Kidney tubule cell (primary cell): ENCODE results near the gene PLXDC1.
"Not testable (repeated sequence)": the region's sequence is repeated elsewhere in the genome, so short reads cannot be mapped to it uniquely, and the experiment has no call there.

Experiments
- DNase-seq: peaks from one replicate; pipeline ENCODE4 v3.0.0-alpha.2; 2018; ENCODE audit warnings: low spot score

Gene PLXDC1

GRCh38 chr17:39155654-39156053, 4.2 kb upstream of the PLXDC1 start:
- no peak for DNase-seq

DNA sequence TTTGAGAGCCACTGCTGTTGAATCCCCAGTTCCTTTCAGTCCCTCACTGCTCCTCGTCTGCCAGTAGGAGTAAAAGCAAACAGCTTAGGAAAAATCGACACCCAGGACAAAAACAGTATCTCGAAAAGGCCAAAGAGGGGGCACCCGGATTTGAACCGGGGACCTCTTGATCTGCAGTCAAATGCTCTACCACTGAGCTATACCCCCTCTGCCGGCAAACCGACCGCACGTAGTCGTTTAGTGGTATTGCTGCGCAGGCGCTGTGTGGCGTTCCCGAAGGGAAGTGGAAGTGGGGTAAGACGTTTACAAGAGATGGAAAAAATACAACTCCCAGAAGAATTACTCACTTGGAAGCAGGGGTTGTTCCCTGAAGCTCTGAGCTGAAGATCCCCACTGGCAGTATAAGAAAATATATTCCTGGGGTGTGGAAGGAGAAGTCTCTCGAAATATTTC, 2.2 kb upstream of the PLXDC1 start:
- DNase-seq = peak; percentile 91

DNA sequence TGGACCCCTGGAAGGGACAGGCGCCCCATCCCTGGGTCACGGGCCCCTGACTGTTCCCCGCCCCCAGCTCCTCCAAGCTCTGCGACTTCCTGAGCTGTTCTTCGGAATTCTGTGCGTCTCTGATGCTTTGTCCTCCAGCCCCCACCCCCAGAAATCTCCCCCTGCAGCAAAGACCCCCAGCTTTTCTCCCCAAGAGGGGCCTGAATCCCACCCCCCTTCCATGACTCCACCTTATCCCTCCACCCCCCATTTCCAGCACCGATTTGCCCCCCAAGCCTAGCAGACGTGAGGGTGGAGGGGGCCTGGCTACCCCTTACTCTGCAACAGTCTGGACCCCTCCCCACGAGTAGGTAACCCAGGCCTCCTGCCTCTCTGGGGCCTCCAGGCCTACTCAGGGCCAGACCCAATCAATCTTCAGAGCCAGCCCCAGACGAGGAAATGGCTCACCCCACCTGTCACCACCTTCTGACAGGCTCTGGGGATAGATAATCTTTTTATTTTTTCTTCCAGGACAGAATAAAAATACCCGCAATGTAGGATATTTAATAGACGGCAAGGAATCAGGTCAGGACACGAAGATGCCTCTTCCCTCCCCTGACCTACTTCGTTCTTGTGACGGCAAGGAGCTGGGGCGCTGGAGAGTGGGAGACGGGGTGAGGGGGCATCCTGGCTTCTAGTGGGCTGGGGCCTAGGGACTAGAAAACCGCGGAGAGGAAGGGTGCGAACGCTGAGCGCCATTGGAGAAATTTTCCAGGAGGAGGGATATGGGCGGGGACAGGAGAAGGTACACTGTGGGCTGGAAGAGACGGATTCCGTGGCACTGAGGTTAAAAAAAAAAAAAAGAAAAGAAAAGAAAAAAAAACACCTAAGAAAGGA, 744 bp upstream of the PLXDC1 start:
- DNase-seq = no peak

DNA sequence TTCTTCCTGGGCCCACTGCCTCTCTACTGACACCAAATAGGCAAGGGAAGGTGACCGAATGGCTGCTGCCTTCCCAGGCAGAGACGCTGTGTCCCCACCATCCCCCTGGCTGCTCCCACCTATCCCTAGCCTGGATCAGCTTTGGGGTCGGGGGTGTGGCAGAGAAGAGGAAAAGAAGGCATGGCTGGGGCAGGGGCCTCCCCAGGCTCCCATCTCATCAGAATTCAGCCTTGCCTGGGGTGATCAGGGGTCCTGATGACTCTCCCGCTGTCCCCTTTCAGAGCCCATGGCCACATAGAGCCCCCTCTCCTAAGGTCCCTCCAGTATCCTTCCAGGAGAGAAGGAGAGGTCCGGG, 665 bp downstream of the PLXDC1 start:
- DNase-seq = no peak

DNA sequence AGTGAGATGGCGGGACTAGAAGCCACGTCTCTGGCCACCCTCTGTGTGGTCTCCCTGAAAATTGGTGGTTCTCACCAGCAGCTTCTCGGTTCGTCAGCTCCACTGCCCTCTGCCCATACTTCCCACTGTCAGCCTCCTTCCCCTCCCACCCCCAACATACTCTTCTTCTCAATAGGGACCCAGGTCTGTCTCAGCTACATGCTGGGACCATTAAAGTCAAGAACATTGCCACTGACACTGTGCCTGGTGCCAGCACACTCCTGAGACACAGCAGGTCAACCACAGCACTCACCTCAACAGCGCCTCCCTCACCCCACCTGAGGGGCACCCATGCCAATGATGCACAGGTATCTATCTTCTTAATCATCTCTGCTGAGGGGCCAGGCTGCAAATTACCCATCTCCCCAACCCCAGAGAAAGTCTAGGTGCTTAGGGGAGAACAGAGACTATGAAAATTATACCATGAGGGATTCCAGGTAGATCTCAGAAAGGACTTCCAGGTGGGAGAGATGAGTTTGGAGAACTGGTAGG, 1.3 kb downstream of the PLXDC1 start:
- no peak for DNase-seq

DNA sequence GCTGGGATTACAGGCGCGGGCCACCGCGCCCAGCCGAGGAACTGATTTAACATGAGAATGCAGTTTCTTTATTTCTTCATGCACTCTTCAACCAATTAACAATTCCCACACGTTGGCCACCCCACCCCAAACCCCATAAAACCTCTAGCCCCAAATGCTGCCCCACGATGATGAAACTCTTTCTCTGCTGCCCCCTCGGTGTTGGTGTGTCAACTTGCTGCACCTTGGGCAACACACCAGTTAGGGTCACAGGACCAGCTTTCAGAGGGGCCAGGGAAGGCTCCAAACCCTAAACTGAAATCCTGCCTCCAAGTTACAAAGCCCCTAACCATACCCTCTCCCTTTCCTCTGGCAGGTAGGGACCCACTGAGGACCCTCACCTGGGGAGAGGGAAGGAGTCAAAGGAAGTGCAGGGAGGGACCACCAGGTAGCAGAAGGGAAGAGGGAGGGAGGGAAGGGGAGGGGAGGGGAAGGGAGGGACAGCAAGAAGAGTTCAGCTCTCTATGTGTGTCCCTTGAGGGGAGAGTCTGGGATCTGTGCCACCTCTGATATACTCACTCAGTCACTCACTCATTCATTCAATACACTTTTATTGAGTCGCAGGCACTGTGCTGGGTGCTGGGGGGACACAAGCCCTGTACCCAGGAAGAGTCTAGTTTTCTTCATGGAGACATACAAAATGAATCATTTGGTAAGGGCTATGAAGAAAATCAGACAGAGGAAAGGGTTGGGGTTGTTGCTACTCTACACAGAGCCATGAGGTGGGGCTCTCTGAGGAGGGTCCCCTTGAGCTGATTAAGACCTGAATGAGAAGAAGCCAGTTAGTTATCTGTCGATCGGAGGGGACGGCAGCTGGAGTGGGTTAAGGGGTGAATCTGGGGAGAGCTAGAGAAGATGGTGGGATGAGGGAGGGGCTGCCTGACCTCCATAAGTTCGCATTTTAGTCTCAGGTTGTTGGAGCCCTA, 3.9 kb downstream of the PLXDC1 start:
- no peak for DNase-seq

- no peak for DNase-seq
These were observed 5.2 kb downstream of the PLXDC1 start for GRCh38 chr17:39146273-39146672.

DNA sequence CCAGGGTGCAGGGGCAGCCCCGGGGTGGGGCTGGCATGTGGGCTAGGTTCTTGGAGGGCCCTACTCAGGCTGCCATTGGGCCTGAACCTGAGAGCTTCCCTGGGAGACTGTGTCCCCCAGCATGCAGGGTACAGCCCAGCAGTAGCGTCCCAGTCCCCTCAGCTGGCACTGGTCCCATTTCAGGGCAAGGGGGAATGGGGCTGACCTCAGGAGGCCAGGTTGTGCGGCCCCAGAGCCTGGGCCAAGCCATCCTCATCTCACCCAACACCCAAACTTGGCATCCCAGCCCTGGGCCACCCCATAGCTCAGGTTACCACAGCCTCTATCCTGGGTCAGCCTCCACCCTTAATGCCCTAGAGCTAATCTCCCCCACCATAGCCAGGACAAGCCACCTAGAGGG, 6.3 kb downstream of the PLXDC1 start:
- no peak for DNase-seq

DNA sequence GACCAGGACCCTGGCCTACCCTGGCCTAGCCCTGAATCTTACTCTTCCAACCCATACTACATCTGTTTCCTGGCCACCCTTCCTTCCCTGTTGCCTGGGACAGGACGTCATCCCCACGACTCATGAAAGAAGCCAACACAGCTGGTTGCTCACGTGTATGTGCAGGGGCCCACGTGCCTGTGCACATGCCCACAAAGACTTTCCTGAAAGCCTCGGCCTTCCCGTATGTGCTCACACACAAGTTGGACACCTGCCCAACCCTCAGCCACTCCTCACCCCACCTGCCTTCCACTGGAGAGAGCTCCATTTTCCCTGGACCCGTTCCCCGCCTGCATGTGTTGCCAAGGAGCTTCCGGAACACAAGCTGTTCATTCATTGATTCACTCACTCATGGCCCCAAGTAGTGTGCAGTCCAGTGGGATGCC, 7.0 kb downstream of the PLXDC1 start:
- peak; percentile 84 for DNase-seq

- DNase-seq = no peak
These were observed 7.8 kb downstream of the PLXDC1 start for GRCh38 chr17:39143552-39144093.

- no peak for DNase-seq
These were observed 9.3 kb downstream of the PLXDC1 start for GRCh38 chr17:39141915-39142664.

DNA sequence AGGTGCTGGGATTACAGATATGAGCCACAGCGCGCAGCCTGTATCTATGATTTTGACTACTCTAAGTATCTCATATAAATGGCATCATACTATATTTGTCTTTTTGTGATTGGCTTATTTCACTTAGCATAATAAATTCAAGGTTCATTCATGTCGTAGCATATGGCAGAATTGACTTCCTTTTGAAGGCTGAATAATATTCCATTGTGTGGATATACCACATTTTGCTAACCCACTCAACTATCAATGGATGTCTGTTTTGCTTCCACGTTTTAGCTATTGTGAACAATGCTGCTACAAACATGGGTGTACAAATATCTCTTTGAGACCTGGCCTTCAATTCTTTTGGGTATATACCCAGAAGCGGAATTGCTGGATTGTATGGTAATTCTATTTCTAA, 10.1 kb downstream of the PLXDC1 start:
- no peak for DNase-seq

GRCh38 chr17:39139561-39139960, 11.9 kb downstream of the PLXDC1 start:
- no peak for DNase-seq

- DNase-seq = peak; percentile 73
These were observed 12.3 kb downstream of the PLXDC1 start for GRCh38 chr17:39139161-39139511.

GRCh38 chr17:39138431-39139160, 12.8 kb downstream of the PLXDC1 start:
- no peak for DNase-seq

GRCh38 chr17:39134878-39135277, 16.6 kb downstream of the PLXDC1 start:
- DNase-seq = no peak

DNA sequence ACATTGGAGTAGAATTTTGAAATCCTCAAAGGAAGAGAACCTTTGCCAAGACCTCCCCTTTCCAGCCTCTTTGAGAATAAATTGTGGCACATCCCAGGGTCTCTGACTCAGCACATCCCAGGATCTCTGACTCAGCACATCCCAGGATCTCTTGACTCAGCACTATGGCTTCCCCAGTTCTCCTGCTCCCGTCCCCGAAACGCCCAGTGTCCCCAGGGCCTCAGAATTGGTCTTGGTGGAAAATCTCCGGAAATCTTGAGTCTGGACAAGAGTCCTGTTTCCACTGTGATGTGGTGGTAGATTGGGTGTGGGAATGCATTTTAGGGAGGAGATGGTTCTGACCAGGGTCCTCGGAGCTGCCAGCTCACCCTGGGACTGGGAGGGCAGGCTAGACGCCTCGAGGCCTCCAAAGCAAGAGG, 19.2 kb downstream of the PLXDC1 start:
- peak; percentile 44 for DNase-seq

DNA sequence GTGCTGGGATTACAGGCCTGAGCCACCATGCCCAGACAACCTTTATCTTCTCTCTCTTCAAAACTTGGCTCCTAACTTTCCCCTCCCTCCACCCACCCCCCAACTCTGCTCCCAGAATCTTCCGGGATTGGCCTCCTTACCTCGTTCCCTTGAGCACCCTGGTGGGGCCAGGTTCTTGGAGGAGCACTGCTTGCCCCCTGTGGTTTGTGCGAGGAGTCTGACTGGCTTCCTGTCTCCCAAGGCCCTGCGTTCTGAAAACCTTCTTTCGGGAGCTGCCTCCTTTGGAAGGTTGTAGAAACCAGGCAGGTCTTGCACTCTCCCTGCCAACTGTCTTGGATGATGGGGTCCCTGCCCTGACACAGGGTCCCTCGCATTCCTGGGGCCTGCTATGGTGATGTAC, 19.8 kb downstream of the PLXDC1 start:
- DNase-seq = no peak

DNA sequence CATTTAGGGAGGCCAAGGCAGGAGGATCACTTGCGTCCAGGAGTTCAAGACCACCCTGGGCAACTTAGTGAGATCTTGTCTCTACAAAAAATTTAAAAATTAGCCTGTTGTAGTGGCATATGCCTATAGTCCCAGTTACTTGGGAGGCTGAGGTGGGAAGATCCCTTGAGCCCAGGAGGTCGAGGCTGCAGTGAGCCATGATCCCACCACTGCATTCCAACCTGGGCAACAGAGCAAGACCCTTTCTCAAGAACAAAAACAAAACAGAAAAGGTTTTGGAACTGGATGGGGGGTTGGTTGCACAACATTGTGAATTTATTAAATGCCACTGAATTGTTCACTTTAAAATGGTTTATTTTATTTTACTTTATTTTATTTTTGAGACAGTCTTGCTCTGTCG, 21.2 kb downstream of the PLXDC1 start:
- no peak for DNase-seq

DNA sequence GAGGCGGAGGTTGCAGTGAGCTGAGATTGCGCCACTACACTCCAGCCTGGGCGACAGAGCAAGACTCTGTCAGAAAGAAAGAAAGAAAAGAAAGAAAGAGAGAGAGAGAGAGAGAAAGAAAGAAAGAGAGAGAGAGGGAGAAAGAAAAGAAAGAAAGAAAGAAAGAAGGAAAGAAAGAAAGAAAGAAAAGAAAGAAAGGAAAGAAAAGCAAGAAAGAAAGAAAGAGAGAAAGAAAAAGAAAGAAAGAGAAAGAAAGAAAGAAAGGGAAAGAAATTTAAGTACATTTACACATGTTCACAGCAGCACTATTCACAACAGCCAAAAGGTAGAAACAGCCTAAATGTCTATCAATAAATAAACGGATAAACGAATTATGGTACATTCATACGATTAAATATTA, 21.9 kb downstream of the PLXDC1 start:
- DNase-seq = not testable (repeated sequence)

DNA sequence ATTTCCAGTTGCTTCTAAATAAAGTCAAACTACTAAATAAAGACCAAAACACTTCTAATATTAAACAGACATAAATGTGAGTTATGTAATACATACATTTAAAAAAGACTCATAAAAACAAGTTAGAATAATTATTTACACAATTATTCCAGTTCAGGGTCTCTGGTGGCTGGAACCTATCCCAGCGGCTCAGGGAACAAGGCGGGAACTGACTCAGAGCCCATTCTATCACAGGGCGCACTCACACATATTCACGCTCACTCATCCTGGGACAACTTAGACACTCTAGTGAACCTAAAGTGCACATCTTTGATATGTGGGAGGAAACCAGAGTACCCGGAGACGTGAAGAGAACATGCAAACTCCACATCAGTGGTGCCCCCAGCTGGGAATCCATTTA, 25.0 kb downstream of the PLXDC1 start:
- DNase-seq = no peak
